Neural cell (in vitro differentiated cells): Measurements from ENCODE around the gene ANKRD22. TPM values are rescaled to one million over a fixed set of nuclear protein-coding genes. Genes with fewer than 3 reads are reported as not detected.

Source experiments
- H2AFZ ChIP-seq: fragments of 200-600, 300-800 bp; sonication (generic), shearing (Covaris generic); 2 replicates; pipeline ENCODE4 v1.6.0; 2014; ENCODE audit warnings: low read depth, mild to moderate bottlenecking, antibody characterized with exemption, low read length, moderate library complexity
- H3F3A ChIP-seq: fragments of 200-600 bp; shearing (Covaris generic); 2 replicates; pipeline ENCODE4 v1.6.1; 2016; ENCODE audit warnings: mild to moderate bottlenecking, moderate library complexity, mixed read lengths, antibody characterized with exemption, low read length; ENCODE audit not compliant: insufficient read depth, poor library complexity, severe bottlenecking
- H3K27ac ChIP-seq: fragments of 200-600, 300-800 bp; sonication (generic), shearing (Covaris generic); 2 replicates; pipeline ENCODE4 v1.5.1; 2014; ENCODE audit warnings: mild to moderate bottlenecking, low read length, moderate library complexity
- H3K27me3 ChIP-seq: fragments of 300-800, 200-600 bp; sonication (generic), shearing (Covaris generic); 2 replicates; pipeline ENCODE4 v1.6.0; 2014; ENCODE audit warnings: mild to moderate bottlenecking, low read depth, low read length, moderate library complexity; ENCODE audit not compliant: insufficient read depth
- H3K36me3 ChIP-seq: fragments of 300-800, 200-600 bp; sonication (generic), shearing (Covaris generic); 2 replicates; pipeline ENCODE4 v1.5.1; 2014; ENCODE audit warnings: mild to moderate bottlenecking, antibody characterized with exemption, low read length, moderate library complexity; ENCODE audit not compliant: insufficient read depth
- H3K4me2 ChIP-seq: fragments of 300-800, 200-600 bp; sonication (generic), shearing (Covaris generic); 2 replicates; pipeline ENCODE4 v1.6.0; 2014; ENCODE audit warnings: mild to moderate bottlenecking, low read length
- H3K4me3 ChIP-seq: fragments of 300-800, 200-600 bp; sonication (generic), shearing (Covaris generic); 2 replicates; pipeline ENCODE4 v1.5.1; 2014; ENCODE audit warnings: mild to moderate bottlenecking, low read length, moderate library complexity
- H3K79me2 ChIP-seq: fragments of 200-600 bp; shearing (Covaris generic); replicated peaks from 2 replicates; pipeline ENCODE4 v1.6.0; 2014; ENCODE audit warnings: mild to moderate bottlenecking, low read length, moderate library complexity; ENCODE audit not compliant: insufficient read depth
- H3K9ac ChIP-seq: fragments of 300-800, 200-600 bp; sonication (generic), shearing (Covaris generic); 2 replicates; pipeline ENCODE4 v1.6.1; 2016; ENCODE audit warnings: mild to moderate bottlenecking, low read length, mixed read lengths
- H3K9me2 ChIP-seq: fragments of 200-600 bp; shearing (Covaris generic); 2 replicates; pipeline ENCODE4 v1.6.1; 2016; ENCODE audit warnings: mild to moderate bottlenecking, low read length, mixed read lengths; ENCODE audit not compliant: insufficient read depth
- H3K9me3 ChIP-seq: fragments of 200-600, 300-800 bp; sonication (generic), shearing (Covaris generic); 2 replicates; pipeline ENCODE4 v1.6.1; 2016; ENCODE audit warnings: mild to moderate bottlenecking, mixed run types, low read length, moderate library complexity, mixed read lengths
- H4K20me1 ChIP-seq: fragments of 200-600 bp; shearing (Covaris generic); 2 replicates; pipeline ENCODE4 v1.6.1; 2016; ENCODE audit warnings: mild to moderate bottlenecking, mixed run types; ENCODE audit not compliant: insufficient read depth
- CTCF ChIP-seq: fragments of 450-650 bp; IDR thresholded peaks from 2 replicates; pipeline ENCODE4 v1.5.1; 2014; ENCODE audit warnings: antibody characterized with exemption, mild to moderate bottlenecking, moderate library complexity; ENCODE audit not compliant: poor library complexity, severe bottlenecking
- EP300 ChIP-seq: fragments of 450-650 bp; conservative IDR thresholded peaks from 2 replicates; pipeline ENCODE4 v1.6.1; 2014; ENCODE audit warnings: antibody characterized with exemption, mild to moderate bottlenecking, moderate library complexity; ENCODE audit not compliant: poor library complexity, severe bottlenecking
- EZH2 ChIP-seq: fragments of 200-600, 300-800 bp; shearing (Covaris generic), sonication (generic); IDR thresholded peaks from 2 replicates; pipeline ENCODE4 v1.6.1; 2014; ENCODE audit warnings: antibody characterized with exemption, low read length, borderline replicate concordance, mild to moderate bottlenecking; ENCODE audit not compliant: insufficient read depth, poor library complexity, severe bottlenecking
- MXI1 ChIP-seq: fragments of 450-650 bp; conservative IDR thresholded peaks from 2 replicates; pipeline ENCODE4 v1.6.1; 2014; ENCODE audit warnings: antibody characterized with exemption, mild to moderate bottlenecking; ENCODE audit not compliant: poor library complexity, severe bottlenecking
- POLR2AphosphoS5 ChIP-seq: IDR thresholded peaks from 2 replicates; pipeline ENCODE4 v1.6.1; 2012
- RAD21 ChIP-seq: fragments of 450-650 bp; conservative IDR thresholded peaks from 2 replicates; pipeline ENCODE4 v1.6.1; 2014; ENCODE audit warnings: antibody characterized with exemption, mild to moderate bottlenecking, moderate library complexity
- REST ChIP-seq: IDR thresholded peaks from 2 replicates; pipeline ENCODE4 v1.6.1; 2012; ENCODE audit warnings: borderline replicate concordance
- SMC3 ChIP-seq: fragments of 450-650 bp; conservative IDR thresholded peaks from 2 replicates; pipeline ENCODE4 v1.6.1; 2014; ENCODE audit warnings: antibody characterized with exemption, mild to moderate bottlenecking, moderate library complexity; ENCODE audit not compliant: poor library complexity
- TAF1 ChIP-seq: IDR thresholded peaks from 2 replicates; pipeline ENCODE4 v1.6.1; 2012; ENCODE audit warnings: low read depth
- polyA plus RNA-seq: library from polyadenylated mRNA; depleted of rRNA; stranded (reverse); fragments of >200 nt; gene quantifications from 2 replicates; pipeline ENCODE4 v1.2.3, GENCODE V29; 2014

Gene ANKRD22
- polyA plus RNA-seq, 1 donor from 2014 or later, result 0.57 TPM

GRCh38 chr10:88828310-88828709, 23.3 kb downstream of the ANKRD22 start:
- H3K27ac ChIP-seq, result no peak overlapping the region
- no peaks in the 10 kb centered on the region for H3F3A ChIP-seq
- no peaks in the 10 kb centered on the region for H3K9me3 ChIP-seq
- no peaks in the 10 kb centered on the region for H3K36me3 ChIP-seq
- no peak overlapping the region for H2AFZ ChIP-seq
- H3K27me3 ChIP-seq, result no peaks in the 10 kb centered on the region
- H3K79me2 ChIP-seq, result no peaks in the 10 kb centered on the region
- H3K9me2 ChIP-seq, result no peaks in the 10 kb centered on the region
- no peak overlapping the region for H3K4me2 ChIP-seq
- H4K20me1 ChIP-seq, result no peaks in the 10 kb centered on the region
- no peak overlapping the region for H3K4me3 ChIP-seq
- no peak for TF ChIP-seq SMC3
- TF ChIP-seq POLR2AphosphoS5, result no peak
- TF ChIP-seq TAF1, result no peak
- no peak for TF ChIP-seq CTCF
- no peak for TF ChIP-seq REST
- TF ChIP-seq MXI1, result no peak
- no peak for TF ChIP-seq EZH2
- TF ChIP-seq EP300, result no peak
- TF ChIP-seq RAD21, result no peak
- H3K9ac ChIP-seq, result no peak overlapping the region

GRCh38 chr10:88827671-88828070, 24.0 kb downstream of the ANKRD22 start:
- Histone ChIP-seq H4K20me1 (no peaks in the 10 kb centered on the region), H3K4me3 (no peak overlapping the region), H3K4me2 (no peak overlapping the region), H3K27ac (no peak overlapping the region), H3K9ac (no peak overlapping the region), H3F3A (no peaks in the 10 kb centered on the region), H2AFZ (no peak overlapping the region), H3K36me3 (no peaks in the 10 kb centered on the region), H3K27me3 (no peaks in the 10 kb centered on the region), H3K9me2 (no peaks in the 10 kb centered on the region), H3K9me3 (no peaks in the 10 kb centered on the region), H3K79me2 (no peaks in the 10 kb centered on the region)
- TF ChIP-seq TAF1 (no peak), EZH2 (no peak), SMC3 (no peak), POLR2AphosphoS5 (no peak), MXI1 (no peak), EP300 (no peak), RAD21 (no peak), CTCF (no peak), REST (no peak)
